ENCODE results near the gene SELENOM. TPM values are rescaled to one million over a fixed set of nuclear protein-coding genes. Genes with fewer than 3 reads are reported as not detected.

The SELENOM gene
- total and polyA plus RNA-seq, 2 of the 8 experiments (the other 6 are each of a cell fraction or from before 2014, with no cell fraction given) = 22.7 to 40.0 TPM

GRCh38 chr22:31119026-31119717 lies 11.8 kb upstream of the SELENOM start (continued):
- TF ChIP-seq, protein P1, sequence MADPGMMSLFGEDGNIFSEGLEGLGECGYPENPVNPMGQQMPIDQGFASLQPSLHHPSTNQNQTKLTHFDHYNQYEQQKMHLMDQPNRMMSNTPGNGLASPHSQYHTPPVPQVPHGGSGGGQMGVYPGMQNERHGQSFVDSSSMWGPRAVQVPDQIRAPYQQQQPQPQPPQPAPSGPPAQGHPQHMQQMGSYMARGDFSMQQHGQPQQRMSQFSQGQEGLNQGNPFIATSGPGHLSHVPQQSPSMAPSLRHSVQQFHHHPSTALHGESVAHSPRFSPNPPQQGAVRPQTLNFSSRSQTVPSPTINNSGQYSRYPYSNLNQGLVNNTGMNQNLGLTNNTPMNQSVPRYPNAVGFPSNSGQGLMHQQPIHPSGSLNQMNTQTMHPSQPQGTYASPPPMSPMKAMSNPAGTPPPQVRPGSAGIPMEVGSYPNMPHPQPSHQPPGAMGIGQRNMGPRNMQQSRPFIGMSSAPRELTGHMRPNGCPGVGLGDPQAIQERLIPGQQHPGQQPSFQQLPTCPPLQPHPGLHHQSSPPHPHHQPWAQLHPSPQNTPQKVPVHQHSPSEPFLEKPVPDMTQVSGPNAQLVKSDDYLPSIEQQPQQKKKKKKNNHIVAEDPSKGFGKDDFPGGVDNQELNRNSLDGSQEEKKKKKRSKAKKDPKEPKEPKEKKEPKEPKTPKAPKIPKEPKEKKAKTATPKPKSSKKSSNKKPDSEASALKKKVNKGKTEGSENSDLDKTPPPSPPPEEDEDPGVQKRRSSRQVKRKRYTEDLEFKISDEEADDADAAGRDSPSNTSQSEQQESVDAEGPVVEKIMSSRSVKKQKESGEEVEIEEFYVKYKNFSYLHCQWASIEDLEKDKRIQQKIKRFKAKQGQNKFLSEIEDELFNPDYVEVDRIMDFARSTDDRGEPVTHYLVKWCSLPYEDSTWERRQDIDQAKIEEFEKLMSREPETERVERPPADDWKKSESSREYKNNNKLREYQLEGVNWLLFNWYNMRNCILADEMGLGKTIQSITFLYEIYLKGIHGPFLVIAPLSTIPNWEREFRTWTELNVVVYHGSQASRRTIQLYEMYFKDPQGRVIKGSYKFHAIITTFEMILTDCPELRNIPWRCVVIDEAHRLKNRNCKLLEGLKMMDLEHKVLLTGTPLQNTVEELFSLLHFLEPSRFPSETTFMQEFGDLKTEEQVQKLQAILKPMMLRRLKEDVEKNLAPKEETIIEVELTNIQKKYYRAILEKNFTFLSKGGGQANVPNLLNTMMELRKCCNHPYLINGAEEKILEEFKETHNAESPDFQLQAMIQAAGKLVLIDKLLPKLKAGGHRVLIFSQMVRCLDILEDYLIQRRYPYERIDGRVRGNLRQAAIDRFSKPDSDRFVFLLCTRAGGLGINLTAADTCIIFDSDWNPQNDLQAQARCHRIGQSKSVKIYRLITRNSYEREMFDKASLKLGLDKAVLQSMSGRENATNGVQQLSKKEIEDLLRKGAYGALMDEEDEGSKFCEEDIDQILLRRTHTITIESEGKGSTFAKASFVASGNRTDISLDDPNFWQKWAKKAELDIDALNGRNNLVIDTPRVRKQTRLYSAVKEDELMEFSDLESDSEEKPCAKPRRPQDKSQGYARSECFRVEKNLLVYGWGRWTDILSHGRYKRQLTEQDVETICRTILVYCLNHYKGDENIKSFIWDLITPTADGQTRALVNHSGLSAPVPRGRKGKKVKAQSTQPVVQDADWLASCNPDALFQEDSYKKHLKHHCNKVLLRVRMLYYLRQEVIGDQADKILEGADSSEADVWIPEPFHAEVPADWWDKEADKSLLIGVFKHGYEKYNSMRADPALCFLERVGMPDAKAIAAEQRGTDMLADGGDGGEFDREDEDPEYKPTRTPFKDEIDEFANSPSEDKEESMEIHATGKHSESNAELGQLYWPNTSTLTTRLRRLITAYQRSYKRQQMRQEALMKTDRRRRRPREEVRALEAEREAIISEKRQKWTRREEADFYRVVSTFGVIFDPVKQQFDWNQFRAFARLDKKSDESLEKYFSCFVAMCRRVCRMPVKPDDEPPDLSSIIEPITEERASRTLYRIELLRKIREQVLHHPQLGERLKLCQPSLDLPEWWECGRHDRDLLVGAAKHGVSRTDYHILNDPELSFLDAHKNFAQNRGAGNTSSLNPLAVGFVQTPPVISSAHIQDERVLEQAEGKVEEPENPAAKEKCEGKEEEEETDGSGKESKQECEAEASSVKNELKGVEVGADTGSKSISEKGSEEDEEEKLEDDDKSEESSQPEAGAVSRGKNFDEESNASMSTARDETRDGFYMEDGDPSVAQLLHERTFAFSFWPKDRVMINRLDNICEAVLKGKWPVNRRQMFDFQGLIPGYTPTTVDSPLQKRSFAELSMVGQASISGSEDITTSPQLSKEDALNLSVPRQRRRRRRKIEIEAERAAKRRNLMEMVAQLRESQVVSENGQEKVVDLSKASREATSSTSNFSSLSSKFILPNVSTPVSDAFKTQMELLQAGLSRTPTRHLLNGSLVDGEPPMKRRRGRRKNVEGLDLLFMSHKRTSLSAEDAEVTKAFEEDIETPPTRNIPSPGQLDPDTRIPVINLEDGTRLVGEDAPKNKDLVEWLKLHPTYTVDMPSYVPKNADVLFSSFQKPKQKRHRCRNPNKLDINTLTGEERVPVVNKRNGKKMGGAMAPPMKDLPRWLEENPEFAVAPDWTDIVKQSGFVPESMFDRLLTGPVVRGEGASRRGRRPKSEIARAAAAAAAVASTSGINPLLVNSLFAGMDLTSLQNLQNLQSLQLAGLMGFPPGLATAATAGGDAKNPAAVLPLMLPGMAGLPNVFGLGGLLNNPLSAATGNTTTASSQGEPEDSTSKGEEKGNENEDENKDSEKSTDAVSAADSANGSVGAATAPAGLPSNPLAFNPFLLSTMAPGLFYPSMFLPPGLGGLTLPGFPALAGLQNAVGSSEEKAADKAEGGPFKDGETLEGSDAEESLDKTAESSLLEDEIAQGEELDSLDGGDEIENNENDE (IDR thresholded peaks at IDR 0.05; ENCODE audit: insufficient replicate concordance, low read length) = no peak
- TF ChIP-seq SP1 (IDR thresholded peaks at IDR 0.05; ENCODE audit: low read depth, low read length) (no peak), KDM4A (IDR thresholded peaks at IDR 0.05; ENCODE audit: low read depth, low read length, severe bottlenecking) (no peak), MAFK (IDR thresholded peaks at IDR 0.05; ENCODE audit: low read depth, low read length) (no peak), CTCF (IDR thresholded peaks at IDR 0.05; ENCODE audit: control extremely low read depth in 1 of 3, insufficient read depth in 1 of 3, low read depth in 1 of 3, low read length in 3 of 3) (no peak), TBP (IDR thresholded peaks at IDR 0.05; ENCODE audit: low read depth, low read length) (no peak), KDM5A (IDR thresholded peaks at IDR 0.05; ENCODE audit: low read length) (no peak), SIX5 (IDR thresholded peaks at IDR 0.05; ENCODE audit: low read depth, low read length) (no peak), CREB1 (IDR thresholded peaks at IDR 0.05) (no peak)
